OCI-LY7 (cell line): ENCODE measurements around the gene TKT.

Experiments
- CTCF ChIP-seq: fragments of 200-600 bp; sonication (generic); conservative IDR thresholded peaks from 2 replicates; pipeline ENCODE4 v1.5.1; 2014; ENCODE audit warnings: mild to moderate bottlenecking, antibody characterized with exemption, low read length, moderate library complexity, mixed read lengths
- EZH2phosphoT487 ChIP-seq: fragments of 200-600 bp; sonication (generic); IDR thresholded peaks from 2 replicates; pipeline ENCODE4 v1.6.1; 2018; ENCODE audit warnings: low read depth, borderline replicate concordance, mild to moderate bottlenecking, mixed run types, antibody characterized with exemption, low read length, moderate library complexity, mixed read lengths

- no peak; the same call in 1 of the 2 replicates for TF ChIP-seq CTCF
- TF ChIP-seq EZH2phosphoT487 = no peak
Measured at GRCh38 chr3:53198256-53198977, 57.4 kb downstream of the TKT start.
